NCI-H748 treated with DMSO at 0.1 percent for 48 hours (cell line): ENCODE measurements around the gene OGFOD2.
A peak's percentile ranks its signal among the peaks of the same experiment; 100 is the strongest.

ENCODE experiments used
- DNase-seq: peaks from one replicate; lab custom pipeline; 2025; lab: John Stamatoyannopoulos, UW

Gene OGFOD2

DNA sequence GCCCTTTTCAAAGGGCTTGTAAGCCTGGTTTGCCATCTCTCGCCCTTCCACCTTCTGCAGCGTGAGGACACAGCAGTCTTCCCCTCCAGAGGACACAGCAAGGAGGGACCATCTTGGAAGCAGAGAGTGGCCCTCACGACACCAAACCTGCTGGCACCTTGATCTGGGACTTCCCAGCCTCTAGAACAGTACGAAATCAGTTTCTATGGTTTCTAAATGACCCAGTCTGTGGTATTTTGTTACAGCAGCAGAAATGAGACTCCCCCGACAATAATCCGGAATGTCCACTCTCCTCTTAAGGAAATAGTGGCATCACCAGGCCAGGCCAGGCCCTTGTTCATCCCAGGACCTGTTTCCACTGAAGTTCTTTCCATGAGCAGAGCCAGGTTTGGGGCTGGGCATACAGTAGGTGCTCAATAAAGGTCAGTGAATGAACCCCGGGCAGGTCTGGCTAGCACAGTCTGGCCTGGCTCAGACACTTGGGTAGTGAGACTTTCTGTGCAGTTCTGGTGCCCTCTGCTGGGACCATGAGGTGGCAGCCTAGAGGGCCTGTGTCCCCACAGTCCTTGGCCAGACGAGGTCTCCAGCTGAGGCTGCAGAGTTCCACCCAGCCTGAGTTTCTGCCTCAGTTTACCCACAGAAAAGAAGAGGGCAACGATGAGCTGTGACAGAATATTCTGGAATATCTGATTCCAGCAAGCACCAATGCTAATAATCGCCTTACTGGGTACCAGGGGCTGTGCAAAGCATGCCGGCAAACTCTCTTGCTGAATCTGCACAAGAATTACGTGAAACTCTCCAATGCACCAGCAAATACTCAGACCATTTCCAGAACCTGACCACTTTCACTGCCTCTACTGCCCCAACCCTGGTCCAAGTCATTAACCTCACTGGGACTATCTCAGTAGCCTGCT lies 22.8 kb upstream of the OGFOD2 start:
- peak; percentile 4 for DNase-seq

DNA sequence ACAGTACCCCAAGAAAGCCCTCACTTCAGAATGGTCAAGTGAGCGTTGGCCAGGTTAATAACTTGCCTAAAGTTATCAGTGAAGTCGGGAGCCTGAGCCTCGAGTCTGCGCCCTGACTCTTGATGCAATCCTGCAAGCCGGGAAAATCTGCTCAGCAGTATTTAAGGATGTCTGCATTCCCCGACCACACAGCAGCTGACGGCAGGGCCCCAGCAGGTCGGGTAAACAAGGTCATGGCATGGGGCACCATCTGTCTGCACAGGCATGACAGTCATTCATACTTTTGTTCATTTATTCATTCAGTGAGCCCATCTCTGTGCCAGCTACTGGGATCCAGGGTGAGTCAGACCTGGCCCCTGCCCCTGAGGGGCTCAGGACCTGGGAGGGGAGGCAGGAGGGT lies 19.9 kb upstream of the OGFOD2 start:
- DNase-seq = no peak

DNA sequence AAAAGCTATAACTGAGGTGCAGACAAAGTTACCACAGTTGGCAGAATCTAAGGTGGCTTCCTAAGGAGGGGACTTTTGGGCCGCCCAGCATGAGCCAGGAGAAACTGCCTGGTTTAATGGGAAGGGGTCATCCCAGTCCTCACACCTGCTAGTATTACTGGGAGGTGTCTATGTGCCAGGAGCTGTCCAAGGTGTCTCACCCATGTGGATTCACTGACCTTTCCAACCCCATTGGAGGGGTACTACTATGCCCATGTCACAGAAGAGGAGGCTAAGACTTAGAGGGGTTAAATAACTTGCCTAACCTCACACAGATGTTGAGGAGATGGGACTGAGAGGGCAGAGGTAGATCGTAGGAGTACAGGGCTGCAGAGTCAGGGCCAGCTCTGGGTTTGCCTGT lies 19.0 kb upstream of the OGFOD2 start:
- DNase-seq = no peak

DNA sequence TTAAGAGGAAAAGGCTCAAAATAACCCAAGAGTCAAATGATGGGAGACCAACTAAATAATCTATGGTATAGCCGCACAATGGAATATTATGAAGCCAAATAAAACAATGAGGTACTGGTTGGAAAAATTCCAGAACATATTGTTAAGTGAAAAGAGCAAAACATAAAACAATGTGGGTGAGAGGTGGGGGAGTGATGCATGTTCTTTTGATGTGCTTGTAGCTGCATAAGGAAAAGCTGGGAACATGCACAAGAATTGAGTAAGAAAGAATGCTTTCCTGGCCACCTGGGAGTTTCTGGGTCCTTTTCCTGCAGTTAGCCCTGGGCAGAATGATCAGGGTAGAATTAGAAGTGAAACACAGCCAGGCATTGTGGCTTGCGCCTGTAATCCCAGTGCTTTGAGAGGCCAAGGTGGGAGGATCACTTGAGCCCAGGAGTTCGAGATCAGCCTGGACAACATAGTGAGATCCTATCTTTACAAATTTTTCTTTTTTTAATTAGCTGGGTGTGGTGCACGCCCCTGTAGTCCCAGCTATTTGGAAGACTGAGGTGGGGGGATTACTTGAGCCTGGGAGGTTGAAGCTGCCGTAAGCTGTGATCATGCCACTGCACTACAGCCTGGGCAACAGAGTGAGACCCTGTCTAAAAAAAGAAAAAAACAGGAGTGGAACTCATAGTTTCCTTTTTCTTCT lies 16.7 kb upstream of the OGFOD2 start:
- DNase-seq = no peak

DNA sequence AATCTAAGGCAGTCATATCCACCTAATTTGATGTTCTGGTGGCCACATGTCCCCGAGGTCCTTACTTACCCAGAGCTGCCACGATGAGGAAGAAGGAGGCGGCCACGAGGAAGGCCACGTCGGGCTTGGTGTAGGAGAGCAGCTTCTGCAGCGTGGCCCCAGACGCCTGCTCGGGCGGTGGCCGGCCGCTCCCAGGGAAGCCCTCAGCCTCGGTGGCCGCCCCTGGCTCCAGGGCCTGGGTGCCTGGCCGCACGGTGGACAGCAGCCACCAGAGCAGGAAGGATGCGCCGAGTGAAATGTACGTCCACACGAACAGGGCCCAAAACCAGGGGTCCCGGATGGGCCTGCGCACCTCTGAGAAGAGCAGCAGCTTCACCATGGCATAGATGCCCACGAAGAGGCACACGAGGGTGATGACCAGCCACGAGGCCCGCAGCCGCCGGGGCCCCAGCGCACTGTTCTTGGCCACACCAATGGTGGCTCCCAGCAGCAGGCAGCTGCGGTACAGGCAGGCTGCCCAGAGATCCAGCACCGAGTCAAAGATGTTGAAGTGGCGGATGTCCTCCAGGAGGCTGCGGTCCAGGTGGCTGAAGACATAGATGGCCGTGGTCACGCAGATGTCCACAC lies 15.4 kb upstream of the OGFOD2 start:
- no peak for DNase-seq

DNA sequence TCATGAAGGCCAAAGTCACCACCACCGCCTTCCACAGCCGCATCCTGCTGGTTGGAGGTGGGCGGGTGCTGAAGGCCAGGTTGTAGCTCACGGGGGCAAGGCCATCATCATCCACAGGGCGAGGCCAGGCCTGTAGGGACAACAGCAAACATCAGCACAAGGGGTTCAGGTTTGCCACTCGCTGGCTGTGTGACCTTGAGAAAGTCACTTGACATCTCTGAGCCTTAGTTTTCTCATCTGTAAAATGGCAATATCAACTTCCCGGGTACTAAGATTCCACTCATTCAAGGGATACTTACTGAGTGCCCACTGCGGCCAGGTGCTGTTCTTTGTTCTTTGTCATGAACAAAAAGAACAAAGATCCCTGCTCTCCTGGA lies 14.9 kb upstream of the OGFOD2 start:
- no peak for DNase-seq

DNA sequence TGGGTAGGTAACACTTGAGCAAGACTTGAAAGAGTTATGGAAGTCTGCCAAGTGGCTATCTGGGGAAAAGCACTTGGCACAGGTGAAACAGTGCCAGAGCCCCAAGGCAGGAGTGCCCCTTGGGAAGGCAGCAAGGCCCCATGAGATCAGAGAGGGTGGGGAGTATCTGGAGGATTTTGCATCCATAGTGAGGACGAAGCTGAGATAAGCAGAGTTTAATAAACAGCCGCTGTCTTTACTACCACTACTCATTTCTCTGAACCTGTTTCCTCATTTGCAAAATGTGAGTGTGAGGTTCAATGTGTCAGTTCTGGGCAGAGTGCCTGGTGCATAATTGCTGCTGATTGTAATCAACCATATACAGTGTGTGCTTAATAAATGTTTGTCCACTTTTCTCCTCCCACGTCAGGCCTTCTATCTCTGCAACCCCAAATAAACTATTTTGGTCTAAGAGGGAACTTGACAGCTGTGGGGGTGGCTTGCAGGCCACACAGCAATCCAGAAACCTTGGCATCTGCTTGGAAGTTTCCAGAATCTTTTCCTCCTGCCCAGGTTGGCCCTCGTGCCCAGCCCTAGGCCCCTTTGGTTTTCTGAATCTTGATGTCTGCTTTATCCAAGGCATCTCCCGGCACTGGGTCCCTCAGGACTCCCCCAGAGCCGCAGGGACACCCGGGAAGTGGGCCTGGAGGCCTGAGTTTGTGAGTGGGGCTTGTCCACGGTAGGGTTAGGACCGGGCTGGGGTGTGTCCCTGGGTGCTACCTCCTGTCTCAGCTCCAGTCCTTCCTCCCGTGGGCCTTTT lies 13.3 kb upstream of the OGFOD2 start:
- DNase-seq = no peak

DNA sequence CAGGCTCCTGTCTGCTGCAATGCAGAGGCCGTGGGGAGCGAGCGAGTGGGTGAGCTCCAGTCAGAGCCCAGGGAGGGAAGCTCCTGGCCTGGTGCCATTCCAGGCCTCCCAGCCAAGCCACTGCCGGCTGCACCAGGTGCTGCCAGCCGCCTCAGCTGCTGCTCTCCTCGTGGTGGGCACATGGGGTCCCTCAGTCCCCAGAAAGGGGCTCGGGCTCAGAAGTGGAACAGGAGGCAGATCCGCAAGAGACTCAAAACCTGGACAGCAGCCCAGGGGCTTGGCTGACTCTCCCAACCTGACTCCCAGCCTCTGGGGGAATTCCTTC lies 11.1 kb upstream of the OGFOD2 start:
- DNase-seq = no peak

DNA sequence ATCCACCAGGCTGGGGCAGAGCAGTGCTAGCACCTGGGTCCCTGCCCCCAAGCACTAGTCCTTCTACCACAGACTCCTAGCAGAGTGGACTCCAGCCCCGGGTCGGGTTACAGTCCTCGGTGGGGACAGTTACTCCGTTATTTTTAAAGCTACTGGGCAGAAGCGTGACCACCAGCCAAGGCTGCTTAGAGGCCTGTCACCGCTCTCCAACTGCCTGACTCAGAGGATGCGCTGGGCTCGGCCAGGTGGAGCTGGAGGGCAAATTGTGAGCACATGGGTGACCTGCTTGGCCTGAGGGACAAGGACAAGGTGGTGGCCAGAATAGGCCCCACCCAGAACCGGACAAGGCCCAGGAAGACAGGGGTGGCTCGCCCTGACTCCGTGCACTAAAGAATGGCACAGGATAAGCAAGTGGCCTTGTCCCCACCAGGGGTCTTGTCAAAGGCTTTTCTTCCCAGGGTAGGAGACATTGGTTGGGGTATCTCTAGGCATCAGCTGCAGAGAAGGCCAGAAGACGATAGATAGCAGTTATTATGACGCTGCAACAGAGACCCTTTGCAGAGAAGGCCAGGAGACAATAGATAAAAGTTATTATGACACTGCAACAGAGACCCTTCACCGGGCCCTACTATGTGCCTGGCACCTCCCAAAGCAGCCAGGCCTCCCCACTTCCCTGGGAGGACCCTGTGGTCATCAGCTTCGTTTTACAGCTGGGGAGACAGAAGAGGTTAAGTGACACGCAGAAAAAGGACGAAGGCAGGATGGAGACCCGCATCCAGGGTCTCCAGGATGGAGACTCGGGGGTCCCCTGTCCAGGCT lies 10.4 kb upstream of the OGFOD2 start:
- no peak for DNase-seq

DNA sequence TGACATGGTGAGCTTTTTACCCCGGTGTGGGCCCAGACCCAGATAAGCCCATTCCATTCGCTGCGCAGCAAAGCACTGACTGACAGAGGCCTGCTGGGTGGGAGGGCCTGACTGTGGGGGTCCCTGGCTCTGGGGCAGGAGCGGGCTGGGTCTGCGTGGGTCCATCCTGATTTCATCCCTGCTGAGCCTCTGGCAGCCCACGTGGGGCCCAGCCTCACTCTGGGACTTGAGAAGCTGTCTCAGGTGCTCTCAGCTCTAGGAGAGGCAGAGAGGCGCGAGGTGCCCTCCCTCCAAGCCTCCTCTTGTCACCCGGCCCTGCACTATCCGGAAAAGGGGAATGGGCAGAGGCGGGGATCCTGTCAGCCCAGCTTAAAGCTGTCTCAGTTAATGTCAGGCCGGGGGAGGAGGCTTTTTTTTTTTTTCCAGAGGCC lies 9.7 kb upstream of the OGFOD2 start:
- no peak for DNase-seq

DNA sequence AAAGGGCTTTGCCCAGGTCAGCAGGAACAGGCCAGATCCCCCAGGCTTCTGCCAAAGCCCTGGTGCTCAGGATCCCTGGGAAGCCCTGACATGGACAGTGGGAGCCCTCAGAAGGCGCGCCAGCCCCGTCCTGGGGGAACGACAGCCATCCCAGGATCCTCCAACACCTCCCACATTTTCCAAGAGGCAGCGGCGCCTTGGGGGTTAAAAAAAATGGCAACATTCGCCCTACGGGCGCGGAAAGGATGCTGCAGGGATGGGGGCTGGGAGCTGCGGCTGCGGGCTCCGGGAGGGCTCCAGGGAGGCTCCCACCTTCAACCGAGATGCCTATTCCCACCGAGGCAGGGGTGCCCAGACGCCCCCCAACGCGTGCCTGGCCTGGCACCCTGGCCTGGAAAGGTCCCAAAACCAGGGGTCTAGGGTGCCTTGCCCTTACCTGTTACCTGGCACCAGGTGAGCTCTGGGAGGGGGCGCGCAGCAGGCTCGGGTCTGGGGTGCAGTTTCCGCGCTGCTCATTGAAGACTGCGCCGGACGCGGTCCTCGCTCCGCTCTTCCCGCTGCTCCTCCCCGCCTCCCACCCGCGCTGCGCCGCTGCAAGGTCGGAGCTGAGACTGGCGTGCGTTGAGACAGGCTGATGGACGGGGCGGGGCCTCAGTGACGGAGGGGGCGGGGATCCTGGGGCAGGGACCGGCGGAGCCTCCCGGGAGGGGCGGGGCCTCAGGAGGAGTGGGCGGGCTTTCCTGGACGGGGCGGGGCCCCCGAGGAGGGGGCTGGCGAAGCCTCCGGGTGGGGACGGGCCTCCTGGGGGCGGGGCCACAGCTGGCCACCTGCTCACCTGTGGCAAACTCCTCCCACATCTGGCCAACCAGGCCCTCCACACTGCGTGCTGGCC lies 8.9 kb upstream of the OGFOD2 start, which contains the start of gene ABCB9:
ABCB9 (minus strand) TSS at position 613 of the 892 bp plus-strand sequence. CDS start 6,228 bp downstream, outside the sequence.
- DNase-seq = peak; percentile 86

DNA sequence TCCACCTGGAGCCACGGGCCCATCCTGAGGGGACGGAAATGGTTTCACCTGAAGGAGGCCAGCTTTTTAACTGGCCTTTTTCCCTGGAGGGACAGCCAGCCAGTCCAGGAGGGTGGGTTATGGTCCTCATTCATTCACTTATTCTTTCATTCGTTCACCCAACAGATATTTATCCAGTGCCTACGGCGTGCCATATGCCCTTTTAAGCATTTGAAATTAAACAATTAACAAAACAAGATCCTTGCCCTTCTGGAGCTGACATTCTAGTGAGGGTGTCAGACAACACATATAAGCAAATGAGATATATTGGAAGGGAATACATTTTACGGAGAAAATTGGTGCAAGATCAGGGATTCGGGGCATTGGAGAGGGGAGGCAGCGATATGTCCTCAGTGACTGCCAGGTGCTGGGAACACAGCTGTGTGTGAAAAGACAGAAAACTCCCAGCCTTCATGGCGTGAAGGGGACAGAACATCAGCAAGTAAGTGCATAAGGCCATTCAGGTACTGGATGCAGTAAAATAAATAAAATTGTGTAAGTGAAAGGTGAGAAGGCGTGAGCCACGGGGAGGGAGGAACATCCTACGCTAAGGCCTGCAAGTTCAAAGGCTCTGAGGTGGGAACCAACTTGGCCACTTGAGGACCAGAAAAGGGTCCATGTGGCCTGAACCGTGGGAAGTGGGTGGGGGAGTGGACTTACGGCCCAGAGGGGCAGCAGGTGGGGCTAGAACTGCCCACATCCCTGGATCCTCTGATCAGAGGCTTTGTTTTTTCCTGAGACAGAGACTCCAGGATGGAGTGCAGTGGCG lies 8.1 kb upstream of the OGFOD2 start:
- no peak for DNase-seq

DNA sequence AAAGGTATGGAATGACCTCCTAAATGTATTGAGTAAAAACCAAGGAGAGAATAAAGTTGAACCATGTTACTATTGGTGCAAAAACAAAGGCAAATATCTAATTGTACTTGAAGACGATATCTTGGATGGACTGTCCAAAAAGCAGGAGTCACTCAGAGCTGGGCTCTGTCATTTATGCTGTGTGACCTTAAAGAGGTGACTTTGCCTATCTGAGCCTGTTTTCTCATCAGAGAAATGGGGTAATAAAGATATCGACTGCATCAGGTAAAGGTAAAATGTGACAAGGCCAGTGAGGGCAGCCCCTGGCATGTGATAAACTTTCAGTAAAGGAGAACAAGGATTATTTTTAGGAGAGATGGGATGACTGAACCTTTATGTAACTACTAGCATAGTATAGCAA lies 6.9 kb upstream of the OGFOD2 start:
- DNase-seq = no peak

DNA sequence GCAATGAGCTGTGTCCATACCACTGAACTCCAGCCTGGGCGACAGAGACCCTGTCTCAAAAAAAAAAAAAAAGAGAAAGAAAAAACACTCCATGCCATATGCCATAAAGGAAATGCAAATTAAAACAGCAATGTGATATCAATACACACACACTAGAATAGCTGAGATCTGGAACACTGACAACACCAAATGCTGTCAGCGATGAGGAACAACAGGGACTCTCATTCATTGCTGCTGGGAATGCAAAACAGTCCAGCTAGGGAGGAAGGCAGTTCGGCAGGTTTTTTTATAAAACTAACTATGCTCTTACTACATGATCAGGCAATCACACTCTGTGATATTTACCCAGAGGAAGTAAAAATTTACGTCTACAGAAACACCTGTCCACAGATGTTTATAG lies 5.4 kb upstream of the OGFOD2 start:
- DNase-seq = no peak

DNA sequence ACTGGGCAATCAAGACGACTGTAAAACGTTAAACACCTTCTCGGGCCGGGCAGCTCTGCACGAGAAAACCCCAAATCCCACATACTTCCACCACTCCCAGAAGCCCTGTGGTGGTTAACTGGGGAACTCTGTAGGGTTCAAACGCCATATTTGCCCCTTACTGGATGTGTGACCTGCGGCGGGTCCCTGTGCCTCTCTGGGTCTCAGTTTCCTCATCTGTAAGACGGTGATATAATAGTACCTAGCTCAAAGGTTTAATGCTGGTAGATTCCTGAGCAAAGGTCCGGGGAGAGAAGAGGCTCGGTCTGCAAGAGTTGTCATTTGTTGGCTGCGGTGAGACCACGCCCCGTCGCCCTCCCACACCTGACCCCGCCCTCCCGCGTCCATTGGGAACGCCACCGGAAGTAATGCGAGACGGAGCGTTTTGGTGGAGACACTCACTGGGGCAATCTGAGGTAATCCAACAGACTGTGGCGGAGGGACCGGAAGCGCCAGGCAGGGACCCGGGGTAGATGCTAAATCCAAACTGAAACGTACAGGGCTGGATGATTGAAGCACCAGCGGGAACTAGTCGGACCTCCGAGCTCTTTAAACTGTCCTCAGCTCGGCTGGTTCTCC lies 661 bp upstream of the OGFOD2 start:
- DNase-seq = peak; percentile 95

DNA sequence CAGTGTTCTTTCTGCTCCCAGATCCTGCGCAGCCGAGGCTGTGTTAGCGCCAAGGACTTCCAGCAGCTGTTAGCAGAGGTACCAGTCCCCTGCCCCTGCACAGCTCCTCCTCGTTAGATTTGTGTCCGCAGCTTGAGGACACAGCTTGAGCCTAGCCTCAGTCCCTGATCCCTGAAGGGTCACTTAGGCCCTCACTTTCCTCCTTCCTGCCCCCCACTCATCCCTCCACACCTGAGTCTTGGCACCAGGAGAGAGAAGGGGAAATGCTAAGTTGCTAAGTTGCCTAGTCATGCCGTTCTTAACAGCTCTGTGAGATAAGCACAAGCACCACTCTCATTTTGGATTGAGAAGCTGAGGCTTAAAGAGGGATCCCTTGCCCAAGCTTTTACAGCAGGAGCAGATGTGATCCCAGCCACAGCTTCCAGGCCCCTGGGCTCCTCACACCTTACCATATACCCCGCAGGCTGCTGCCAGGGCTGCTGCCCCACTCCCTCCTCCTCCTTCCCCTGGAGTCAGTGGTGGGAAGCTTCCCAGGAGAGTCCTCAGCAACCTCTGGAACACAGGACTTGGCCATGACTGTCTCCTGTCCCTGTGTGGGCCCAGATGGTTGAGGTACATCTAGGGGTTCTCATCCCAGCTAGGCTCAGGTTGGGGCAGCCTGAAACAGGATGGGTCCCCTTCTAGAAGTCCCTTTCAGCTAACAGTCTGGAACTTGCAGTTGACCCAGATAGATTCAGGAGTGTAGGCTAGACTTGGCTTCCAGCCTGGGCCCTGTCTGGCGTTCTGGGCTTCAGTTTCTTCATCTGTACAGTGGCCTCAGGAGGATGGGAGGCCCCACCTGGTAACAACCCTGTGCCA lies 975 bp downstream of the OGFOD2 start:
- no peak for DNase-seq

DNA sequence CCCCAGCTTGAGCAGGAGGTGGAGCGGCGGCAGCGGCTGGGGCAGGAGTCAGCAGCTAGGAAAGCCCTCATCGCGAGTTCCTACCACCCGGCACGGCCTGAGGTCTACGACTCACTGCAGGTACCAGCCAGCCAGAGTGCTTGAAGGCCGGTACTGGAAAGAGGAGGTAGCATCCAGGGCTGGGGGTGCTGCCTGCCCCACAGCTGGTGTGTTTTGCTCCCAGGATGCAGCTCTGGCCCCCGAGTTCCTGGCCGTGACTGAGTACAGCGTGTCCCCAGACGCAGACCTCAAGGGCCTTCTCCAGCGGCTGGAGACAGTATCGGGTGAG lies 1.6 kb downstream of the OGFOD2 start:
- DNase-seq = no peak

DNA sequence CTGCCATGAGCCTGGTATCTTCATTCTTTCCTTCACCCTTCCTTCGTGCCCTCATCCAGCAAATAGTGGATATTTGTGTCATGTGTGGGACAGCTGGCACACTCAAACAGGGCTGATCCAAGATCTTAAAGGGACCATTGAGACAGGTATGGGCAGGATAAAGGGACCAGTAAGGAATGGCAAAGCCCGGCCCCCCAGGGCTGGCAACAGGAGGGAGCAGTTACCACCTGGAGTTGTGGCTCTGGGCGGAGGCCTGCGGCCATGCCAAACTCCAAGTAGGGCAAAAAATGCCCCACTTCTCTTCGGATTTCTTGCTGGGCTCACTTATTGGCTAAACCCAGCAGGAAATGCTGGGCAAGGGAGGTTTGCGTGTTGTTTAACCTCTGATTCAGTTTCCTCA lies 2.1 kb downstream of the OGFOD2 start:
- DNase-seq = no peak
